Left colon (tissue), 2 donors: ENCODE measurements around the gene LRRK1. TPM values are rescaled to one million over a fixed set of nuclear protein-coding genes. Genes with fewer than 3 reads are reported as not detected.

Experiments used
- ATAC-seq: fragments of 200-7000 bp; cut with Tn5 transposase; one replicate; pipeline ENCODE4 v1.9.1; 2020; ENCODE audit warnings: mild to moderate bottlenecking, moderate library complexity
- DNase-seq, 2 donors: peaks; one replicate each; pipeline ENCODE4 v3.0.0-alpha.2; 2020
- intact Hi-C, 2 donors: fragments of 100-400 bp; cut with DNase I in 1 of 2; cut with micrococcal nuclease in 1 of 2; formaldehyde crosslinking; loops; one replicate each; pipeline versions ENCODE4 v1.11.2 to v1.14.0; 2022; cut with DNase I, micrococcal nuclease
- total RNA-seq, 2 donors: library from RNA; stranded (reverse); fragmentation: NEBNext Ultra II Directional; extraction: Animal tissue kit (Norgen Biotek cat#: 25700); gene quantifications; one replicate each; pipeline ENCODE4 v1.2.1, GENCODE V29; 2021
- donor health status: DM: no; HTN: no; CAD: no.
- donor health status: DM: yes; HTN: yes; CAD: no.

Gene LRRK1
- total RNA-seq, 2 donors from 2014 or later, result 46.6 to 52.7 TPM

- DNase-seq, result no peak
- intact Hi-C loops, result no loop called here
- no peak for ATAC-seq
Measured at GRCh38 chr15:100988857-100989256, 69.7 kb downstream of the LRRK1 start.

- ATAC-seq (no peak), DNase-seq (no peak)
- intact Hi-C loops, result no loop called here
Measured at GRCh38 chr15:100994597-100995446, 75.7 kb downstream of the LRRK1 start.

GRCh38 chr15:100995471-100996430 is 76.6 kb downstream of the LRRK1 start:
- intact Hi-C loops, result no loop called here
- DNase-seq, result peak in 1 of 2 donors; percentile 47

GRCh38 chr15:100997442-100997841 is 78.3 kb downstream of the LRRK1 start:
- ATAC-seq, result peak; percentile 58
- intact Hi-C loops, result no loop called here
- DNase-seq, result no peak

More at GRCh38 chr15:100995471-100996430, 76.6 kb downstream of the LRRK1 start:
- peak; percentile 89 for ATAC-seq

GRCh38 chr15:100998630-100999029 is 79.5 kb downstream of the LRRK1 start:
- DNase-seq (no peak), ATAC-seq (no peak)
- intact Hi-C loops, result no loop called here

GRCh38 chr15:100999369-100999768 is 80.2 kb downstream of the LRRK1 start:
- ATAC-seq, result no peak
- intact Hi-C loops, result no loop called here
- DNase-seq, result no peak

- DNase-seq (no peak), ATAC-seq (no peak)
- intact Hi-C loops, result loop anchor here (5.0 to 10.0 kb wide), 3 partner anchors 83 to 368 kb away; partner anchors contain the start of gene LRRK1 (in 2 of the 2)
Measured at GRCh38 chr15:101000271-101000681, 81.1 kb downstream of the LRRK1 start.

- intact Hi-C loops, result loop anchor here (5.0 to 10.0 kb wide), 3 partner anchors 84 to 369 kb away; partner anchors contain the start of gene LRRK1 (in 2 of the 2)
- DNase-seq (no peak), ATAC-seq (no peak)
Measured at GRCh38 chr15:101001056-101001455, 81.9 kb downstream of the LRRK1 start.

- DNase-seq, result no peak
- intact Hi-C loops, result loop anchor here (5.0 to 10.0 kb wide), 3 partner anchors 84 to 369 kb away; partner anchors contain the start of gene LRRK1 (in 2 of the 2)
Measured at GRCh38 chr15:101001796-101002195, 82.6 kb downstream of the LRRK1 start.

GRCh38 chr15:101003081-101003480 is 83.9 kb downstream of the LRRK1 start:
- DNase-seq (no peak), ATAC-seq (no peak)
- intact Hi-C loops, result loop anchor here (5.0 to 10.0 kb wide), 3 partner anchors 86 to 371 kb away; partner anchors contain the start of gene LRRK1 (in 2 of the 2)

More at GRCh38 chr15:101001796-101002195, 82.6 kb downstream of the LRRK1 start:
- ATAC-seq, result no peak

- intact Hi-C loops, result loop anchor here (5.0 to 10.0 kb wide), 3 partner anchors 86 to 371 kb away; partner anchors contain the start of gene LRRK1 (in 2 of the 2)
Measured at GRCh38 chr15:101003706-101004105, 84.5 kb downstream of the LRRK1 start.

GRCh38 chr15:101004500-101004899 is 85.3 kb downstream of the LRRK1 start:
- no peak for ATAC-seq
- DNase-seq, result no peak
- intact Hi-C loops, result loop anchor here (5.0 to 10.0 kb wide), 3 partner anchors 87 to 372 kb away; partner anchors contain the start of gene LRRK1 (in 2 of the 2)

More at GRCh38 chr15:101003706-101004105, 84.5 kb downstream of the LRRK1 start:
- ATAC-seq (no peak), DNase-seq (no peak)

- DNase-seq (no peak), ATAC-seq (no peak)
- intact Hi-C loops, result loop anchor here (5.0 to 10.0 kb wide), 3 partner anchors 88 to 373 kb away; partner anchors contain the start of gene LRRK1 (in 2 of the 2)
Measured at GRCh38 chr15:101004986-101005747, 86.0 kb downstream of the LRRK1 start.

GRCh38 chr15:101006931-101007691 is 88.0 kb downstream of the LRRK1 start:
- intact Hi-C loops, result loop anchor here in 1 of 2 donors (10.0 kb wide), 1 partner anchor 92 kb away; the partner anchor contains the start of gene LRRK1
- ATAC-seq (peak; percentile 78), DNase-seq (peak; percentile 77 to 87)

GRCh38 chr15:101008158-101009139 is 89.3 kb downstream of the LRRK1 start:
- intact Hi-C loops, result loop anchor here in 1 of 2 donors (10.0 kb wide), 1 partner anchor 94 kb away; the partner anchor contains the start of gene LRRK1
- ATAC-seq (peak; percentile 83), DNase-seq (peak; percentile 77 to 90)

GRCh38 chr15:101009176-101009575 is 90.0 kb downstream of the LRRK1 start:
- ATAC-seq (no peak), DNase-seq (no peak)
- intact Hi-C loops, result loop anchor here in 1 of 2 donors (10.0 kb wide), 1 partner anchor 94 kb away; the partner anchor contains the start of gene LRRK1
